ENCODE results near the gene MYRFL.

MYRFL gene

DNA sequence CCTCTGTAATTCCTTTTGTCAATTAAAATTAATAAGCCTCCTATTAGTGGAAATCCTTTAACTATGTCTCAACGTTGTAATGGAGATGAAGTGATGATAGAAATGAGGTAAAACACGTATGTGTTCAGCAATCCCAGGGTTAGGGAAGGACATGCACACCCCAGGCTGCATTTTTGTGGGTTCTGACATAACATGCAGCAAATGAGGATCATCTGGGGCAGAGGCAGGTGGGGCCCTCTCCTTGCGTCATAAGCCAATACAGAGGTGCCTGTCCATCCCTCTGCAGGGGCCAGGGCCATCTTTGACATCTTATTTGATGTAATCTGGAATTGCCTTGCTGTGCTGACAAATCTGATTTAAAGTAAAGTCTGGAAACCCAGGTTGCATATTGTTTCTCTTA is 73.2 kb downstream of the MYRFL start:
- no peak for DNase-seq (ENCODE audit: extremely low spot score)
- TF ChIP-seq CTCF (IDR thresholded peaks at IDR 0.05; ENCODE audit: control extremely low read depth, extremely low read depth, low read depth, missing control alignments), result no peak
- ChIA-PET POLR2A (no interaction called here), CTCF (interaction anchor here (1.0 to 7.7 kb wide), 3 partner anchors 9 to 677 kb away, joined by 3 to 91 read pairs (median 24); no protein-coding TSS in a partner anchor)

- TF ChIP-seq CTCF (IDR thresholded peaks at IDR 0.05; ENCODE audit: control extremely low read depth, extremely low read depth, low read depth, missing control alignments), result peak; percentile 79
- POLR2A ChIA-PET, result no interaction called here
- CTCF ChIA-PET, result interaction anchor here (0.6 to 7.7 kb wide), 45 partner anchors 8 to 831 kb away, joined by 3 to 91 read pairs (median 4); no protein-coding TSS in a partner anchor
- DNase-seq (ENCODE audit: extremely low spot score), result peak; percentile 29
Observed at GRCh38 chr12:69900720-69901131, 75.7 kb downstream of the MYRFL start.

DNA sequence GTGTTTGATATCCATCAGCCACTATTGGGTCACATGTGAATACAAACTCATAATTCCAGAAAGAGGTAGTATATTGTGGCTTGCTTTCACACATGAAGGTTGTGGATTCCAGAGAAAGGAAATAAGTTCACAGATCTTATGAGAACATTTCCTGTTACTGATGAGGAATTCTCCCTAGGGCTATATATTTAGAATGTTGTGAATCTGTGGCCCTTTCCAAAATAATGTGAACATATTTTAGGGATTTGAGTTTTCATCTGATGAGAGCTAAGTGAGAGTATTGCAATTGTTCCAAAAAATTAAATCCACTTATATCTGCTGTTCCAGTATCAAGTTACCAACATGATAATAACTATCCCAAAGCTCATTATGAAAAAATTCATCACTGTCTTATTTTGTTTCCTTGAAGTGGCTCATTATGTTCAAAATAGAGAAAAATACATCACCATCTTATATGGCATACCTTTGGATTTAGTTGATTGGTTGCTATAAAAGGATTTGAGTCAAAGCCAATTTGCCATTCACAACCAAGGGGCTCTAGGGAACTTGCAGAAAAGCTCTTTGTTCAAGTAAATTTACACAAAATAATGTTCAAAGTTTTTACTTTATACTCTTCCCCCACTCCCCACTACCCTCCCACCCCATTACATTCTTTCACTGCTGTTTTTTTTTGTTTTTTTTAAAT is 76.3 kb downstream of the MYRFL start:
- no peak for DNase-seq (ENCODE audit: extremely low spot score)
- CTCF ChIA-PET, result interaction anchor here (0.7 to 7.7 kb wide), 32 partner anchors 8 to 831 kb away, joined by 3 to 91 read pairs (median 4); no protein-coding TSS in a partner anchor
- POLR2A ChIA-PET, result no interaction called here

GRCh38 chr12:69903548-69903947 is 78.5 kb downstream of the MYRFL start:
- CTCF ChIA-PET, result interaction anchor here (1.0 to 7.7 kb wide), 7 partner anchors 13 to 817 kb away, joined by 3 to 91 read pairs (median 4); no protein-coding TSS in a partner anchor
- DNase-seq (ENCODE audit: extremely low spot score), result no peak
- TF ChIP-seq CTCF (IDR thresholded peaks at IDR 0.05; ENCODE audit: control extremely low read depth, extremely low read depth, low read depth, missing control alignments), result no peak
- POLR2A ChIA-PET, result no interaction called here

More for the DNA sequence above, 76.3 kb downstream of the MYRFL start:
- no peak for TF ChIP-seq CTCF (IDR thresholded peaks at IDR 0.05; ENCODE audit: control extremely low read depth, extremely low read depth, low read depth, missing control alignments)

DNA sequence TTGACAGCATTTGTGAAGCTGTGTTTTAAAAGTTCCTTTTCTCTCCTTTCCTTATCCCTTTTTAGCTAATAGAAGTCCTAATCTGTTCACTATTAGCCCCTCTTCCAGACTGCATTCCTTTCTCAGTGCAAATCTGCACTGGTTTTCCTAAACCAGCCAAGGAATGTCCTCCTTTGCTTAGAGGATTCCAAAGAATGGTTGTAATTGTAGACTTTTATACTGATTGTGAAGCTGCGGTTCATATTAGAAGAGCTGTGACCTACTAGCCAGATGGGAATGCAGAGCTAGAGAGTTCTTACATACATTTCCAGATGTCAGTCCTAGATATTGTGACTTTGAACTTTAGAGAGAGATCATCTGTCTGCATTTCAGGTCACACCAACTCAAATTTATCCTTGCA is 79.8 kb downstream of the MYRFL start:
- POLR2A ChIA-PET, result no interaction called here
- CTCF ChIA-PET, result interaction anchor here (1.8 to 7.7 kb wide), 3 partner anchors 11 to 671 kb away, joined by 6 to 91 read pairs (median 16); no protein-coding TSS in a partner anchor
- DNase-seq (ENCODE audit: extremely low spot score), result no peak
- TF ChIP-seq CTCF (IDR thresholded peaks at IDR 0.05; ENCODE audit: control extremely low read depth, extremely low read depth, low read depth, missing control alignments), result no peak

DNA sequence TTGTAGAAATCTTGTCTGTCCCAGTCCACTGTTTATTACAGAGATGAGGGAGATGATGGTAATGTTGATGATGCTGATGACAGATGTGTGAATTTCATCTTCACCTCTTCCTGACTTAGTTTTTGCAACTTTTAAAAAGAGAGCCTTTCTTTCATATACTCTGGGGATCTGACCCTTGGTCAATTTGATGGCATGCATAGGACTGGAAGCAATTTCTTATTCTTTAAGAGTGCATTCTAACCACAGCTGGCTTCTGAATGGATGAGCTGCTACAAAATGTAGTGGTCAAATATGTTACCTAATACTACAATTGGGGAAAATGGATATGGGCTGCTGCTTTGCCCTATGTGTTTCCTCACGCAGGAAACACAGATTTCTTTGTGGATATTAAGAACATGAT is 80.8 kb downstream of the MYRFL start:
- TF ChIP-seq CTCF (IDR thresholded peaks at IDR 0.05; ENCODE audit: control extremely low read depth, extremely low read depth, low read depth, missing control alignments), result no peak
- no peak for DNase-seq (ENCODE audit: extremely low spot score)
- POLR2A ChIA-PET, result no interaction called here
- CTCF ChIA-PET, result interaction anchor here (1.0 to 7.7 kb wide), 5 partner anchors 12 to 671 kb away, joined by 4 to 91 read pairs (median 8); no protein-coding TSS in a partner anchor

Measured in GM10248 (cell line).